Measurements from ENCODE around the gene ROPN1L. TPM values are rescaled to one million over a fixed set of nuclear protein-coding genes. Genes with fewer than 3 reads are reported as not detected.
A peak's percentile ranks its signal among the peaks of the same experiment; 100 is the strongest.
"Not testable (repeated sequence)": the region's sequence is repeated elsewhere in the genome, so short reads cannot be mapped to it uniquely, and the experiment has no call there.

Gene ROPN1L
- total RNA-seq, result 1 to 10 TPM; 1.4 to 2.2 TPM

DNA sequence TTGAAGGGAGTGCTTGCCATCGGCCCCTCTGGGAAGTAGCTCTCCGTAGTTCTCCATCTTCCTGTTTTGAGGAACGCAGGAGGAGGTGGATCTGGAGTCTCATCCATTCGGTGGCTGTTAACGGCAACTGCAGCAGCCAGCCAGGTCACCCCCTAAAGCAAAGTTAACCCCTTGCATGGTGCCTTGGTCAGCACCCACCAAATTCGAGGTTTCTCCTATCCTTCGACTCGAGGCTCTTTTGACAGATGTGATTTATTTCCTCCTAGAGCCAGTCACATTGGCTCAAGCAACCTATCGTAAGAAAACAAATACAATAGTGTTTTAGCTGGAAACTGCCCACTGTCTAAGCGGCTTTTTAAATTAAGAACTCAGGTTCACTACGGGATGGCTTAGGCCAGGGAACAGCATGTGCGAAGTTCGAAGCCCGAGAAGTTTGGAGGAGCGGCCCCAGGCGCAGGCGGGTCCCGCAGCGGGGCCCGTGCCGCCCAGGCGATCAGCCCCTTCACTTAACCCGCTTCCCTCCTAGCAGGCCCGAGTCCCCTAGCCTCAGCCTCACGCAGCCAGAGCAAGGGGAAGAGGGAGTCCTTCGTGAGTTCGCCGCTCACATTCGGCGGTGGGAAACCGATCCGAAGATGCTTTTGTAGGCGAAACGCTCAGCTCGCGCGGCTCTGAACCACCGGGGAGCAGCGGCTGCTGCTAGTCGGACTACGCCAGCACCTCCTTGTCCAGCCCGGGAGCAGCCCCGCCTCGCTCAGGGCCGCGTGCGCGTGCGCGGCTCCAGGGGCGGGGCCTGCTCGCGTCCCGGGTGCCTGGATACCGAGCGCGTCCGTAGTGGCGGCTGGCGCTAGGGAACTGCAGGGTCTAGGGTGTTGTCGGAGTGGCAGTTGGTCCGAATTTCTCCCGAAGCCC, at the start of gene ROPN1L:
Gene ROPN1L, plus strand, starts transcription at position 797 of the 909 bp plus-strand sequence. CDS start 289 bp downstream, outside the sequence.
- ChIA-PET POLR2A (interaction anchor here (0.6 to 1.5 kb wide), 2 partner anchors 11 to 88 kb away, joined by 3 read pairs; partner anchors contain the start of gene MARCHF6), CTCF (interaction anchor here (1.2 to 1.8 kb wide), 5 partner anchors 11 to 186 kb away, joined by 3 to 6 read pairs (median 4); no protein-coding TSS in a partner anchor)
- peaks cover 6% of the 10 kb centered on the region for H3K27me3 Mint-ChIP-seq (ENCODE audit: low read depth)
- peaks cover 38% of the 10 kb centered on the region for H3K4me1 Mint-ChIP-seq (ENCODE audit: low read depth)
- ATAC-seq (peak; percentile 97), DNase-seq (peak; percentile 82)
- peaks cover 25% of the 10 kb centered on the region for H3K36me3 Mint-ChIP-seq (ENCODE audit: low read depth)
- H3K9me3 Mint-ChIP-seq (ENCODE audit: insufficient read depth), result peaks cover 12% of the 10 kb centered on the region
- peak within 1 kb of the TSS; percentile 12 for H3K27ac Mint-ChIP-seq
- H3K4me3 Mint-ChIP-seq, result peak within 1 kb of the TSS; percentile 81

- CTCF ChIA-PET, result not testable (repeated sequence)
Measured at GRCh38 chr5:10392567-10393328, 48.9 kb upstream of the ROPN1L start.

GRCh38 chr5:10393491-10393890, 48.2 kb upstream of the ROPN1L start:
- Mint-ChIP-seq H3K27me3 (ENCODE audit: low read depth) (no peaks in the 10 kb centered on the region), H3K4me1 (ENCODE audit: low read depth) (no peaks in the 10 kb centered on the region), H3K27ac (no peak overlapping the region), H3K4me3 (no peak overlapping the region), H3K9me3 (ENCODE audit: insufficient read depth) (no peaks in the 10 kb centered on the region), H3K36me3 (ENCODE audit: low read depth) (peaks cover 58% of the 10 kb centered on the region)
- ATAC-seq (no peak), DNase-seq (no peak)
- POLR2A ChIA-PET, result interaction anchor here (0.6 to 0.8 kb wide), 2 partner anchors 25 to 371 kb away, joined by 3 read pairs; no protein-coding TSS in a partner anchor
- CTCF ChIA-PET, result interaction anchor here (0.9 kb wide), 1 partner anchor 110 kb away, joined by 3 read pairs; no protein-coding TSS in a partner anchor

More at GRCh38 chr5:10392567-10393328, 48.9 kb upstream of the ROPN1L start:
- not testable (repeated sequence) for ATAC-seq; H3K4me3 Mint-ChIP-seq; H3K27ac Mint-ChIP-seq; H3K27me3 Mint-ChIP-seq (ENCODE audit: low read depth); H3K9me3 Mint-ChIP-seq (ENCODE audit: insufficient read depth); H3K4me1 Mint-ChIP-seq (ENCODE audit: low read depth); DNase-seq
- POLR2A ChIA-PET, result interaction anchor here (0.6 kb wide), 1 partner anchor 24 kb away, joined by 3 read pairs; no protein-coding TSS in a partner anchor
- peaks cover 55% of the 10 kb centered on the region for H3K36me3 Mint-ChIP-seq (ENCODE audit: low read depth)

DNA sequence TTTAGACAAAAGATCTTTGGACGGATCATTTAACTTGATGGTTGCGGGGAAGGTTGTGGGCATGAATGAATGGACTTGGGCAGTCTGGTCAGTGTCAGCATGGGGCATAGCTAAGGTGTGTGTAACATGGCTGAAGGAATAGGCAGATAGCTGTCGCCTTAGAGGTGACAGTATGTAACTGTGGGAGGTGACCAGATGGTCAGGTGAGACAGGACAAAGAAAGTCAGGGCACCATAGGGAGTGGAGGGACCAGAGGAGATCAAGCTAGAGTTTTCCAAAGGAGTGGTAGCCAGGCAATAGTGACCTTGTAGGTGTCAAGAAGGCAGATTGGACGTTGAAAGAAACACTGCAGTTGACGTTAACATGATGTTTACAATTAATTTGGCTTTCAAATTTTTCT, 45.1 kb upstream of the ROPN1L start:
- ChIA-PET CTCF (interaction anchor here (1.5 kb wide), 1 partner anchor 113 kb away, joined by 4 read pairs; no protein-coding TSS in a partner anchor), POLR2A (no interaction called here)
- Mint-ChIP-seq H3K27me3 (ENCODE audit: low read depth) (no peaks in the 10 kb centered on the region), H3K36me3 (ENCODE audit: low read depth) (peaks cover 49% of the 10 kb centered on the region), H3K9me3 (ENCODE audit: insufficient read depth) (no peaks in the 10 kb centered on the region), H3K4me3 (no peak overlapping the region), H3K4me1 (ENCODE audit: low read depth) (peaks cover 7% of the 10 kb centered on the region), H3K27ac (no peak overlapping the region)
- ATAC-seq (no peak), DNase-seq (no peak)

- Mint-ChIP-seq H3K9me3 (ENCODE audit: insufficient read depth) (no peaks in the 10 kb centered on the region), H3K36me3 (ENCODE audit: low read depth) (peaks cover 47% of the 10 kb centered on the region), H3K4me3 (no peak overlapping the region), H3K4me1 (ENCODE audit: low read depth) (peaks cover 9% of the 10 kb centered on the region), H3K27ac (no peak overlapping the region), H3K27me3 (ENCODE audit: low read depth) (no peaks in the 10 kb centered on the region)
- CTCF ChIA-PET, result no interaction called here
- DNase-seq, result no peak
- ATAC-seq, result no peak
- POLR2A ChIA-PET, result no interaction called here
Measured at GRCh38 chr5:10399839-10400238, 41.8 kb upstream of the ROPN1L start.

DNA sequence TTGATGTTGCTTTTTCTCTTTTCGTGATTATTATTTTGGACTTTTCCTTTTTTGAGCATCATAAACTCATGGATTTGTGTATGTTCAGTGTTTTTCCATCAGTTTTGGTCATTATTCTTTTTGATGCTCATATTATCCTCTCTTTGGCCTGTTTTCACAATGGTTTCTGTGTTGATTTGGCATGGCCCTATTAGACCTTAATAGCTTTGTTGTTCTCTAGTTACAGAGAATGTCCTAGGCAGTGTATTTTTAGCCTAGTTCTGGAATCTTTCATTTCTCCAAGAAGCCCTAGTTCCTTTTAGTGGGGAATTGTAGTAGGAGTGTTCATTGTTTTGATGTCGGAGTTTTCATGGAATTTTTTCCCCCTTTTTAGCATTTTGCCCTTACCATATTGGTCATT, 41.3 kb upstream of the ROPN1L start:
- no peaks in the 10 kb centered on the region for H3K9me3 Mint-ChIP-seq (ENCODE audit: insufficient read depth)
- no peak for ATAC-seq
- H3K4me1 Mint-ChIP-seq (ENCODE audit: low read depth), result peaks cover 9% of the 10 kb centered on the region
- H3K27ac Mint-ChIP-seq, result no peak overlapping the region
- POLR2A ChIA-PET, result no interaction called here
- H3K36me3 Mint-ChIP-seq (ENCODE audit: low read depth), result peaks cover 42% of the 10 kb centered on the region
- CTCF ChIA-PET, result interaction anchor here (1.4 kb wide), 1 partner anchor 36 kb away, joined by 3 read pairs; no protein-coding TSS in a partner anchor
- H3K4me3 Mint-ChIP-seq, result no peak overlapping the region
- DNase-seq, result no peak
- H3K27me3 Mint-ChIP-seq (ENCODE audit: low read depth), result no peaks in the 10 kb centered on the region

DNA sequence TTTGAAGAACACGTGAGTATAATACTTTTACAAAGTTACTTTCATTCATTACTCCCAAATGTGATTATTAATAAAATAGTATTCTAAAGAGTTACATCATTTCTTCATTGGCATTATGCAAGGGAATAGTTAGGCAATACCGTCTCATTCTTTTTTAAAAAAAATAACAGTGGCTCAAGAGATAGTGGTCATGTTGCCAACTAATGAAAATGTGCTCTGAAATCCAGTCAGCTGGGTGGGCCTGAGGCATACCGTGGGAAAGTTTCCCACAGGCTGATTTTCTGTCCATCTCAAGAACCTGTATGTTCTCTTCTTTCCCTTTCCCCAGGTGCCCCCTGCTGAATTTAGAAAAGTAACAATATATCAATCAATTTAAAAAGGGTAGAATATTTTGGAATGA, 40.8 kb upstream of the ROPN1L start:
- Mint-ChIP-seq H3K36me3 (ENCODE audit: low read depth) (peaks cover 41% of the 10 kb centered on the region), H3K27me3 (ENCODE audit: low read depth) (no peaks in the 10 kb centered on the region), H3K4me3 (no peak overlapping the region), H3K27ac (no peak overlapping the region), H3K4me1 (ENCODE audit: low read depth) (peaks cover 9% of the 10 kb centered on the region), H3K9me3 (ENCODE audit: insufficient read depth) (no peaks in the 10 kb centered on the region)
- ATAC-seq (no peak), DNase-seq (no peak)
- POLR2A ChIA-PET, result no interaction called here
- CTCF ChIA-PET, result interaction anchor here (0.6 to 1.4 kb wide), 2 partner anchors 23 to 36 kb away, joined by 3 read pairs; no protein-coding TSS in a partner anchor

DNA sequence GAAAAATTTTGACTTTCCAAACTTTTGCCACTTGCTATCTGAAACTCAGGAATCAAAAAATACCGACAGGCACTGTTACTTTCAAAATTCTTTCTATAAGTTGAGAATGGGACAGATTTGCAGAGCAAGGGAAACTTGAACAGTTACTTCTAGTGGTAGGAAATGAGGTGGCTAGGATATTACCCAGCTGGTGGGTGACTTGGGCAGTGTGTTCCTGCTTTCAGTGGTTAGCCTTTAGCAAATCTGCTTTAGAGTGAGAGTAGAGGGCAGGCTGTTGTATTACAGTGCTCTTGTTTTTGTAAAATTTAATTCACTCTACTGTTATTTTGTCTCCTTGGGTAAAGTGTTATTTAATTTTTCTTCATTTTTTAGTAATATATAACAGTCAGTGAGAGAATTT, 40.2 kb upstream of the ROPN1L start:
- DNase-seq (no peak), ATAC-seq (no peak)
- Mint-ChIP-seq H3K4me3 (no peak overlapping the region), H3K27me3 (ENCODE audit: low read depth) (no peaks in the 10 kb centered on the region), H3K4me1 (ENCODE audit: low read depth) (peaks cover 9% of the 10 kb centered on the region), H3K9me3 (ENCODE audit: insufficient read depth) (no peaks in the 10 kb centered on the region), H3K36me3 (ENCODE audit: low read depth) (peaks cover 39% of the 10 kb centered on the region), H3K27ac (no peak overlapping the region)
- ChIA-PET CTCF (interaction anchor here (0.6 to 1.4 kb wide), 2 partner anchors 22 to 37 kb away, joined by 3 read pairs; no protein-coding TSS in a partner anchor), POLR2A (no interaction called here)

DNA sequence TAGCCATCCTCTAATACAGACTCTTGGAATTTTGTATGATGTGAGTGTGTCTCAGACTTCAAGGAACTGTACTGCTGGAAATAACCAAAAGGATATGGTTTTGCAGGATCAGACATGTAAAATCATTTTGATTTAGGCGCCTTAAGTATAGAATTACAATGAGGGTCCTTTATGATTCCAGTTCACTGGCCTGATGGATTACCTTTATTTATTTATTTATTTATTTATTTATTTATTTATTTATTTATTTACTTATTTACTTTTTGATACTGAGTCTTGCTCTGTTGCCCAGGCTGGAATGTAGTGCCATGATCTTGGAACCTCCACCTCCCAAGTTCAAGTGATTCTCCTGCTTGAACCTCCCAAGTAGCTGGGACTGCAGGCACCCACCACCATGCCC, 37.9 kb upstream of the ROPN1L start:
- ChIA-PET POLR2A (no interaction called here), CTCF (no interaction called here)
- peaks cover 11% of the 10 kb centered on the region for H3K4me1 Mint-ChIP-seq (ENCODE audit: low read depth)
- no peak for DNase-seq
- peaks cover 41% of the 10 kb centered on the region for H3K36me3 Mint-ChIP-seq (ENCODE audit: low read depth)
- ATAC-seq, result no peak
- H3K4me3 Mint-ChIP-seq, result no peak overlapping the region
- H3K27me3 Mint-ChIP-seq (ENCODE audit: low read depth), result no peaks in the 10 kb centered on the region
- H3K27ac Mint-ChIP-seq, result no peak overlapping the region
- no peaks in the 10 kb centered on the region for H3K9me3 Mint-ChIP-seq (ENCODE audit: insufficient read depth)

GRCh38 chr5:10406651-10407050, 35.0 kb upstream of the ROPN1L start:
- ChIA-PET CTCF (interaction anchor here (1.0 kb wide), 1 partner anchor 8 kb away, joined by 6 read pairs; no protein-coding TSS in a partner anchor), POLR2A (interaction anchor here (1.1 kb wide), 1 partner anchor 10 kb away, joined by 3 read pairs; no protein-coding TSS in a partner anchor)
- ATAC-seq (no peak), DNase-seq (no peak)
- H3K9me3 Mint-ChIP-seq (ENCODE audit: insufficient read depth), result no peaks in the 10 kb centered on the region
- H3K4me1 Mint-ChIP-seq (ENCODE audit: low read depth), result peaks cover 11% of the 10 kb centered on the region
- peaks cover 49% of the 10 kb centered on the region for H3K36me3 Mint-ChIP-seq (ENCODE audit: low read depth)
- H3K27me3 Mint-ChIP-seq (ENCODE audit: low read depth), result no peaks in the 10 kb centered on the region
- no peak overlapping the region for H3K4me3 Mint-ChIP-seq
- no peak overlapping the region for H3K27ac Mint-ChIP-seq

GRCh38 chr5:10409504-10409903, 32.2 kb upstream of the ROPN1L start:
- no peak for DNase-seq
- POLR2A ChIA-PET, result no interaction called here
- no peaks in the 10 kb centered on the region for H3K9me3 Mint-ChIP-seq (ENCODE audit: insufficient read depth)
- H3K36me3 Mint-ChIP-seq (ENCODE audit: low read depth), result peaks cover 56% of the 10 kb centered on the region
- no peak overlapping the region for H3K4me3 Mint-ChIP-seq
- peaks cover 13% of the 10 kb centered on the region for H3K4me1 Mint-ChIP-seq (ENCODE audit: low read depth)
- CTCF ChIA-PET, result interaction anchor here (1.0 to 1.5 kb wide), 3 partner anchors 13 to 52 kb away, joined by 3 to 4 read pairs (median 3); no protein-coding TSS in a partner anchor
- ATAC-seq, result no peak
- H3K27ac Mint-ChIP-seq, result peak overlapping the region; percentile 76
- no peaks in the 10 kb centered on the region for H3K27me3 Mint-ChIP-seq (ENCODE audit: low read depth)

Measured in activated CD8-positive, alpha-beta T cell treated with anti-CD3 and anti-CD28 coated beads, Interleukin-2, amount 10 ng/mL, durations not matched to agents 7 days and 5 days (primary cell).